Uterus (tissue), 2 donors: Measurements from ENCODE around the gene MAMDC2.

Experiments
- POLR2A ChIP-seq, 2 donors: fragments of 450-650 bp; IDR thresholded peaks; one replicate each; pipeline ENCODE4 v1.6.1; 2016; ENCODE audit warnings: antibody characterized with exemption in 2 of 2, mild to moderate bottlenecking in 1 of 2, moderate library complexity in 1 of 2
- TF ChIP-seq, protein P1 (sequence below), 4 experiments: fragments of 200-600 bp in 2 of 4; fragments of 450-650 bp in 2 of 4; sonication (generic) in 2 of 4; IDR thresholded peaks; one replicate each; pipeline ENCODE4 v1.5.1; 2016 to 2019; ENCODE audit warnings: antibody characterized with exemption in 4 of 4, mild to moderate bottlenecking in 2 of 4, moderate library complexity in 1 of 4

DNA sequence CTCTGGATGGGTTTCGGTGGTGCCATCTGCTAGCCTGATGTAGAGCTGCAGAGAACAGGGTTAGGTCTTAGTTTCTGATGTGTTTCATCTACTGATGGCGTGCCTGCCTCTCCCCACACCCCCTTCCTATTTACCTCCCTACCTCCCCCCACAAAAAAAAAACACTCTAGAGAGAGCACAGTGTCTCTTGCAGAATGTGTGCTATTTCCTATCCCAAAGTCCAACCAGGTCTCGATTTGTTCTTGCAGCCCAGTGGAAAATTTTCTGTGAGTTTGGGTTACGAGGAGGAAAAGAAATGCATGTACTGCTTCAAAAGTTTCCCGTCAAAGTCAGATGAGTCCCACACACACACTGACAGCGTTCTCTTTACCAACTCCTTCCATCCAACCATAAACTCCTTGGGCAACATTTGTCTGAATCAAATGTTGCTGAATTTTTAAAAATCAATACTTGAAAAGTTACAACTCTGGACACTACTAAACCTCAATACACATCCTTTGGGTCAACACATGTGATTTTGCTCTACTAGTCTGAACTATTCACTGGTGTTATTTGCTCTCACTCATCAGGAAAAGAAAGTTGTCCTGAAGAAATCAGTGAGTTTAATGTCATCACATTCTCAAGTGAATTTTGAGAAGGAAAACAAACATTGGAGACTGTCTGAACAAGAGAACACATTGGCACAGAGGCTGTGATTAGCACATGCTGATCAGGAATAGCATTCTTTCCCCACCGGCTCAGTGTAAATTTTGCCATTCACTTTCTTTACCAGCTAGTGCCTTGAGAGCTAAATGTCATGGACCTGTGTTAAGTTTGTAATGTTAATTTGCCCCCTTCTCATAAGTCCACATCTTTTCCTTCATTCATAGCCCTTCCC is 84.1 kb downstream of the MAMDC2 start:
- TF ChIP-seq, protein P1, sequence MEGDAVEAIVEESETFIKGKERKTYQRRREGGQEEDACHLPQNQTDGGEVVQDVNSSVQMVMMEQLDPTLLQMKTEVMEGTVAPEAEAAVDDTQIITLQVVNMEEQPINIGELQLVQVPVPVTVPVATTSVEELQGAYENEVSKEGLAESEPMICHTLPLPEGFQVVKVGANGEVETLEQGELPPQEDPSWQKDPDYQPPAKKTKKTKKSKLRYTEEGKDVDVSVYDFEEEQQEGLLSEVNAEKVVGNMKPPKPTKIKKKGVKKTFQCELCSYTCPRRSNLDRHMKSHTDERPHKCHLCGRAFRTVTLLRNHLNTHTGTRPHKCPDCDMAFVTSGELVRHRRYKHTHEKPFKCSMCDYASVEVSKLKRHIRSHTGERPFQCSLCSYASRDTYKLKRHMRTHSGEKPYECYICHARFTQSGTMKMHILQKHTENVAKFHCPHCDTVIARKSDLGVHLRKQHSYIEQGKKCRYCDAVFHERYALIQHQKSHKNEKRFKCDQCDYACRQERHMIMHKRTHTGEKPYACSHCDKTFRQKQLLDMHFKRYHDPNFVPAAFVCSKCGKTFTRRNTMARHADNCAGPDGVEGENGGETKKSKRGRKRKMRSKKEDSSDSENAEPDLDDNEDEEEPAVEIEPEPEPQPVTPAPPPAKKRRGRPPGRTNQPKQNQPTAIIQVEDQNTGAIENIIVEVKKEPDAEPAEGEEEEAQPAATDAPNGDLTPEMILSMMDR (IDR thresholded peaks at IDR 0.05) = no peak
- no peak for TF ChIP-seq POLR2A (IDR thresholded peaks at IDR 0.05)
